Stimulated activated CD4-positive, alpha-beta T cell treated with anti-CD3 and anti-CD28 coated beads, TNF-alpha, amount 100 ng/mL, for 1 hour (primary cell): ENCODE results near the gene MEGF6.
A peak's percentile ranks its signal among the peaks of the same experiment; 100 is the strongest.

Source experiments
- DNase-seq, 3 donors: peaks; one replicate each; pipeline ENCODE4 v3.0.0-alpha.2; 2020; ENCODE audit warnings: low read depth in 3 of 3, low spot score in 1 of 3

MEGF6 gene

GRCh38 chr1:3495776-3496745 is 115.2 kb downstream of the MEGF6 start:
- DNase-seq, result no peak

DNA sequence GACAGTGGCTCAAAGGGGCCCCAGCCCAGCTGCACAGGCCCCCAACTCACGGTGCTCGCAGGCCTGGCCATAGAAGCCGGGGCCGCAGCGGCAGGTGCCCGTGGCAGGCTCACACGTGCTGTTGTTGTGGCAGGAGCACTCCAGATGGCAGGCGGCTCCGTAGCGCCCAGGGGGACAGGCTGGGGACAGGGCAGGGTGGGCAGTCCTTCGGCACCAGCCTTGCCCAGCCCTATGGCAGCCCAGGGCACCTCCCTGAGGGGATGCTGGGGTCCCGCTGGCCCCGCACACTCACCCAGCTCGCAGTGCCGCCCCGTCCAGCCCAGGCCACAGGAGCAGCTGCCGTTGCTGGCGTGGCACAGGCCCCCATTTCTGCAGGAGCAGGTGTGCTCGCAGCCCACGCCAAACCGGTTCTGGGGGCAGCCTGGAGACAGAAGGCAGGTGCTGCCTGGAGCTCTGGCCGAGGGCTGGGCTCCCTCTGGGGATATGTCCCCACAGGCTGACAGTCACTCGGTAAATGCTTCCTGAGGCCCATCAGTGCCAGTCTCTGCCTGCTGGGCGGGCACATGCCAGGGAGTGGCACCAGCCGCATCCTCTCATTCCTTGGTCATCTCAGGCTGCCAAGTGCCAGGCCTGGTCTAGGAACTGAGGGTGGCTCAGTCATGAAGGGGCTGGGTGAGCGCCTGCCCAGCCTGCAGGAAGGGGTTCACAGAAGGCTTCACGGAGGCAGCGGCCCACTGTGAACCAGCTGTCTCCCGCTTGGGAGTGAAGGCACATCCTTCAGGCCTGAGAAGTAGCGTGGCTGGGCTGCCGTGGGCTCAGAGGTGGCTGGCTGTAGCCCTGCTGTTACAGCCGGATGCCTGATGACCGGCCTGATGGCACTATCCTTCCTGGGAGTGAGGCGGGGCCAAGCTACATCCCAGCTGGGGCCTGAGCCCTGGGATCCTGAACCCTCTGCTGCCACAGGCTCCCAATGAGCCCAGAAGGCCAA is 116.7 kb downstream of the MEGF6 start:
- no peak for DNase-seq

DNA sequence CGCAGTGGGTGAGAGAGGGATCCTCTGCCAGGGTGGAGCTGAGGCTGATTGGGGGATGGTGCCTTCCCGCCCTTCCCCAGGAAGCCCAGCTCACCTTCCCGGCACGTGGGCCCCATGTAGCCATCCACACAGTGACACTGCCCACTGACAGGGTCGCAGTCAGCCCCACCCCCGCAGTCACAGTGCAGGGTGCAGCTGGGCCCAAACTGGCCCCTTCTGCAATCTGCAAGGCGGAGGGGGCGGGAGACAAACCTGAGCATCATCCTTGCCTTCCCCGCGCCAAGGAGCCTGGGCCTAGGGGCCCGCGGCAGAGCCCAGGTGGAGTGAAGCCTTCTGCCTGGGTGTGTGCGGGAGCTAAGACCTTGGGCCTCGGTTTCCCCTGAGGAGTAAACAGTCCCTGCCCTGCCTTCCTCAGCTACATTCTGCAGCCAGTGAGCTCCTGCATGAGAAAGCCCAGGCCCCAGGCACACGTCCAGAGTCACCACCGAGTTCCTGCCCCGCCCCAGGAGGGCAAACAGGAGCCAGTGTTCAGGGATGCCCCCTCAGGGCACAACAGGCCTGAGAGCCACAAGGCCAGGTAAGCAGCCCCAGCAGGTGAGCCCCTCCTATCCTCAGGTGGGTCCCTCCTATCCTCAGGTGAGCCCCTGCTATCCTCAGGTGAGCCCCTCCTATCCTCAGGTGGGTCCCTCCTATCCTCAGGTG is 118.6 kb downstream of the MEGF6 start:
- no peak for DNase-seq

GRCh38 chr1:3491291-3492246 is 119.7 kb downstream of the MEGF6 start:
- peak; percentile 63 to 87 (median 74) for DNase-seq

GRCh38 chr1:3490046-3490745 is 121.1 kb downstream of the MEGF6 start:
- no peak for DNase-seq

DNA sequence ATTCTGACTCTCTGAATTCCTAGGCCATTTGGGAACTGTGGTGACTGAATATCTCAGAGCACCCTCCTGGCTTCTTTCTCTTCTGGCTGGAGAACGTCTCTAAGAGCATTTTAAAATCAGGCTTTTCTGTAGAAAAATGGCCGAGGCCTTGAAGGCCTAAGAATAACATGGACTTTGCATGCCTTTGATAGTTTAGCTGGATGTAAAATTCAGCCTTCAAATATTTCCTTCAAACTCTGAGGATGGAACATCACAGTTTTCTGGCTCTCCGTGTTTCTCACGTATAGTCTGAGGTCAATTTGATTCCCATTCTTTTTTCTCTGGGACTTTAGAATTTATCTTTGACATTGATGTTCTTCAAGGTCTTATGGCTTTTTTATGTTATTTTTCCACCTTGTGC is 122.9 kb downstream of the MEGF6 start:
- no peak for DNase-seq

DNA sequence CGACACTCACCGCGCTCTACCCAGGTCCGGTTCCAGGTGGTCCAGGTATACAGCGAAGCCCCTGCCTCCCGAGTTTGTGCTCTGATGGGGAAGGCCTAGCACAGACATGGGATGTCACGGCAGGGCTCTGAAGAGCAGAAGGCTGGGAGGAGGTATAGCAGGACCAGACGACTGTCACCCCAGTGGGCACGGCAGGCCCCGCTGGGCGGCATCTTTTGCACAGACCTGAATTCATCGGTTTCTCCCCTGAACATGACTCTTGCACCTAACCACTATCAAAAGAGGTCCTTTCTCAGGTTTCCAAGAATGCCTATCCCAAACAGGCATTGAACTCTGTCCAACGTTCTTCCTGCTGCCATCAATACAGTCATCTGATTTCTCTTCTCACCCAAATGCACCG is 126.3 kb downstream of the MEGF6 start:
- DNase-seq, result no peak

DNA sequence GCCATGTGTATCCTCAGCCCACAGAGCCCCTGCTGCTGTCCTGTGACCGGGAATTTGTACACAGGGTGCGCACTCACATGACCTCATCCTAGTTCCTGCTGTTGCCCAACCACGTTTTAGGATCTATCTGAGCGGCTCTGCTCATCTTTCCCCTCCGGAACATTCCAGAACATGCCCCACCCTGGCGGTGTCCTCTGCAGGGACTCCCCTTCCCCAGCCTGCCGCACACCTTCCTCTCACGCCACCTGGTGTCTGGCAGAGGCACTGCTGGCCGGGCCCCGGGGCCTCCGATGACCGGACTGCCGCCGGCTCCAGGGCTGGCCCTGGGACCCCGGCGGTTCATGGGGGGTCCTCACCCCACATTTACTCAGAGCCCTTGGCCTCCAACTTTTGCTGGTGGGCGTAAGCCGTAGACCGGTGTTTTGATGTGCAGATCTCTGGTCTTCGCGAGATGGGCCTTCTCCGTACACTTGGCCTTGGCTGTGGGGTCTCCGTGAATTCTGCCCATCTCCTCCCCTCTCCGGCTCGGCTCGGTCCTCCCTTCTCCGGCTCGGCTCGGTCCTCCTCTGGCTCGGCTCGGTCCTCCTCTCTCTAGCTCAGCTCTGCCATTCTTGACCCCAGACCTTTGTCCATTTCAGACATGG is 127.4 kb downstream of the MEGF6 start:
- peak in 1 of 3 donors; percentile 28 for DNase-seq

GRCh38 chr1:3483380-3483779 is 127.9 kb downstream of the MEGF6 start:
- DNase-seq, result no peak

DNA sequence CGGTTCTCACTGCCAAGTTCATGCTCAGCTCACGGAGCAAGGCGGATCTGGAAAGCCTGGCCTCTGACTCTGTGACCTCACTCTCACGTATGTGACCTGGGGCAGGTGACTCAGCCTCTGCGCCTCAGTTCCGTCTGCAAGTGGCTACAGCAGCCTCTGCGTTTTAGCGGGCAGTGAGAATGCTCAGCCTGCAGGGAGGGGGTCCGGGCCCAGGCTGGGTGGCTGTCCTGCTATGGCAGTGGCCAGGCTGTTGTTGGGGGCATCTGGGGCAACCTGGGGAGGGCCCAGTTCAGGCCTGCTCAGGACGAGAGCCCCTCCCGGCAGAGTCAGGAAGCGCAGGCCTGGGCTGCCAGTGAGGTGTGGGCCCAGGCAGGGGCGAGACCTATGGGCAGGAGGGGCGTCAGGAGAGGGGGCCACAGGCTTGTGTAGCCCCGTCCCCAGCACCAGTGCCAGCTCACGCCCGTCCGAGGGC is 128.9 kb downstream of the MEGF6 start:
- no peak for DNase-seq

GRCh38 chr1:3481836-3482375 is 129.4 kb downstream of the MEGF6 start:
- no peak for DNase-seq

- no peak for DNase-seq
Observed at GRCh38 chr1:3481046-3481445, 130.3 kb downstream of the MEGF6 start.

GRCh38 chr1:3480369-3480719 is 131.0 kb downstream of the MEGF6 start:
- DNase-seq, result no peak

GRCh38 chr1:3479511-3480368 is 131.6 kb downstream of the MEGF6 start:
- no peak for DNase-seq

GRCh38 chr1:3478187-3478586 is 133.1 kb downstream of the MEGF6 start:
- DNase-seq, result no peak

- no peak for DNase-seq
Observed at GRCh38 chr1:3477241-3477995, 133.9 kb downstream of the MEGF6 start.

DNA sequence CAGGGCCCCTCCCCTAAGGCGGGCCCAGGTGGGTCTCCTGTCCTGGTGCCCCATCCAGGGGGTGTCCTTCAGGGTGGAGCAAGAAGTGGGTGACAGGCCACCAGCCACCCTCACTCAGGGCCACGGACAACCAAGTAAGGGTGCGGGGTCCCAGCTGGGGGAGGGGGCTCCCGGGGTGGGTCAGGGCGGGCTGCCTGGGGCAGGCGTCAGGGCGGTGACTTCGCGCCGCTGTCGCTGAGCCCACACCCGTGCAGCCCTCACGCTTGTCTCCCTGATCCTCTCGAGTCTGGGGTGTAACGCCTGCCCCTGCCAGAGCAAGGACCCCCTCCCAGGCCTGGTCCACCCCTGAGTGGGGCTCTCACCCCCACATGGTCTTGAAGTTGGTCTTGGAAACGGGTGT is 134.6 kb downstream of the MEGF6 start:
- no peak for DNase-seq
